Activated CD4-positive, CD25-positive, alpha-beta regulatory T cell treated with anti-CD3 and anti-CD28 coated beads, Interleukin-2, amount 50 U/mL, for 24 hours (primary cell): ENCODE results near the gene ATG2A.

Experiments
- ATAC-seq, 2 donors: fragments of 150-1000 bp; cut with Tn5 transposase; one replicate each; pipeline ENCODE4 v1.10.0; 2021; ENCODE audit warnings: mild to moderate bottlenecking in 1 of 2, moderate library complexity in 1 of 2

The ATG2A gene

DNA sequence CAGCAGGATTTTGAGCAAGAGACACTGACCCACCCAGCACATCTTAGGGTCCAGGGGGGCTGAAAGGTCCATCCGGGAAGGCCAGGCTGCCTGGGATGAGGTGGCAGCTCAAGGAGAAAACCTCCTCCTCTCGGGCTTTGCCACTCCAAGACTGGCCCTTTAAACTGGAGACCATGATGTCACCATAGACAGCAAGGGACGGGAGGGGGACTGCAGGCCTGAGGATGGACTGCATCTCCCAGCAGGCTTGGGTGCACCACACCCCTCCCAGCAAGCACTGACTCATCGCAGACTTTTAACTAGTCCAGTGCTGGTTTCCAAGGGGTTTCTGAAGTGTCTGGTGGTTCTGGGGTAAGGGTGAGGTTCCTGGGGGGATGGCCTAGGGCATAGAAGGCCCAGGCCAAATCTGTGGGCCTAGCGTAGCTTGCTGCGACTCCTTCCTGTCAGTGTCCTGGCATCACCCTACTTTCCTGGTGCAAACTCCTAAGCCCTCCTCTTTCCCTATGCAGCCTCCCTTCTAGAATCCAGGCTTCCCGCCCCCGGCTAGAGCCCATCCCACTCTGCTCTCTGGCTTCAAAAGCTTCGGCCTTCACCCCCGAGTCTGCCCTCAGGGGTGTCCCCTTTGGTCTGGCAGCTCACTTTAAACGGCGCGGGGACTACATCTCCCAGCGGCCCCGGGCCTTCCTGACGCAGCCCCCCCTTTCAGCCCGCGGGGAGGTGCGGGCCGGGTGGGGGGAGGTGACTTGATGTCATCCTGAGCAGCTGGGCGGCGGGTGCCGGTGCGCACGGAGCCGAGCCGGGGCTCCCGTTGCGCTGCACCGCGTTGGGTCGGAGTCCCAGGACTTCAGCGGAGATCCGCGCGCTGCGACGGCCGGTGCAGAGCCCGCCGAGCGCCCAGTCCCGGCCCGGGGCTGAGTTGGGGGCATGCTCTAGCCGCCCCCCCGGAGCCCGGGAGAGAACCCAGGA is 7.2 kb upstream of the ATG2A start, which contains the start of gene PPP2R5B:
Gene PPP2R5B (plus strand): TSS at position 746 of the 966 bp plus-strand sequence. CDS start 1,046 bp downstream, outside the sequence.
- peak; percentile 96 to 97 for ATAC-seq

DNA sequence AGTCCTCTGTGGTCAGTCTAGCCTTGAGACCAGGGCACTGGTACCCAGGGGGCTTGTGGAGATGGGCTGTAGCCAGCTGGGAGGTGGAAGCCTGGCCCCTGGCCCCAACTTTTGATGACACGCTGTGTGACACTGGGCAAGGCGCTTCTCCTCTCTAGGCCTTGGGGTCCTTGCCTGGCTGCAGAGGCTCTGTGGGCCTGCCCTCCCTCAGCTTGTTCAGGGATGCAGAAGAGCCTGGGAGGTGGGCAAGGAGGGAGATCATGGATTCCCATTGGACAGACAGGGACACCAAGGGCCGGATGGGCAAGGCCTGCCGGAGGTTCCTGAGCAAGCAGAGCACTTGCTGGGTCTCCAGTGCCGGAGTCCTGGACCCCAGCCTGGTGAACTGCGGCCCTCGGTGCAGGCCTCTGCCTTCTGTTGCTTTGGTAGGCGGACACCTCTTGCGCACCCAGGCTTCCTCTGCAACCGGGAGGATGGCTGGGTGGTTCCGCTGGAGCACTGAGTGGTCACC is 6.2 kb upstream of the ATG2A start:
- no peak for ATAC-seq

DNA sequence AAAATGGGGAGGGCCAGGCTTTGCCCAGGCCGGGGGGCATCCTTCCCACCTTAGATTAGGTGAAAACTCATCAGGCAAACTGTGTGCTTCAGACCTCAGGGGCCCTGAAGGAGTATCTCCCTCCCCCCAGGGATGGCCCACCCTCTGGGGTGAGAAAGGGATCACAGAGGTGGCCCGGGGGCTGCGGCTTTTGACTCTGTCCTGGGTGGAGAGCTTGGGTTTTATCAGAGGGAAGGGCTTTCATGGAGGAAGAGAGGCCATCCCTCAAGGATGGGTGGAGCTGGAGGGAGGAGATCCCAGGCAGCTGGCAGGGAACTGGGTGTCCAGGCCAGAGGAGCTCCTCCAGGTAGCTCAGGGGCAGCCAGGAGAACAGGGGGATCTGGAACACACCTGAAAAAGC is 4.4 kb upstream of the ATG2A start:
- no peak for ATAC-seq

DNA sequence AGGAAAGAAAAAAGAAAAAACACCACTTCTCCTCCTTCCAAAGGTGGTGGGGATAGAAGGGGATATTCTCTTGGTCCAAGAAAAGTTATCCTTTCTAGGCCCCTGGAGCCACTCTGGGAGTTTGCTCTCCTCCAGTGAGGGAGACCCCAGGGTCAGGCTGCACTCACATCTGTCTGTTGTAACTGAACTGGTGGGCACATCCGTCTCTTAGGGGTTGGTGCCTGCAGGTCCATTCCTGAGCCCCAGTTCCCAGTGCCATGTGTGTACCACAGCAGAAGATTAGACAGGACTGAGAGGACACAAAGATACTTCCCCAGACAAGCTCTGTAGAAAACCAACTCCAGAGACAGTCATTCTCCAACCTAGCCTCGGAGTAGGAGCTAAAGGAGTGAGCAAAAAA is 3.1 kb upstream of the ATG2A start:
- ATAC-seq, result no peak

DNA sequence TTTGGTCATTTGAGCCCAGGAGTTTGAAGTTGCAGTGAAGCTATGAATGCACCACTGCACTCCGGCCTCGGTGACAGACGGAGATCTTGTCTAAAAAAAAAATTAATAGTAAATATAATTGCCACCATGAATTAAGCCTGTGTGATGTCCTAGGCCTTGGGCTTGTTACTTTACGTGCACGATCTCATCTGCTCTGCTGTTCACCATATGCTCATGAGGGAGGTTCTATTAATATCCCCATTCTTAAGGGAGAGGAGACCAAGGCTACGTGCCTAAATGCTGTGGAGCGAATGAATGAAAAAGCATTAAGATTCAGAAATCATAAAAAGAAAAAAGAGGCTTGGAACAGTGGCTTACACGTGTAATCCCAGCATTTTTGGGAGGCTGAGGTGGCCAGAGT is 2.6 kb upstream of the ATG2A start:
- ATAC-seq, result no peak

DNA sequence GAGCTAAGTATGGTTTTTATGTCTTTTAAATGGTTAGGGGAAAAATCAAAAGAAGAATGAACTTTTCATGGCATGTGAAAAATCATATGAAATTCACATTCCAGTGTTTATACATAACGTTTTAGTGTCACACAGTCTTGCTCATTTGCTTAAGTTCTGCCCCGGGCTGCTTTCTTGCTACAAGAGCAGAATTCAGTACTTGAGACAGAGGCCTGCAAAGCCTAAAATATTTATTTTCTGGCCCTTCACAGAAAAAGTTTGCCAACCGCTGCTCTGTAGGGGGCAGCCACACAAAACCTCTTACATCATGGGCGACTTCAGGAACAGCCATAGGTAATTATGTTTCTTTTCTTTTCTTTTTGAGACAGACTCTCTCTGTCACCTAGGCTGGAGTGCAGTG is 1.0 kb upstream of the ATG2A start:
- ATAC-seq, result no peak

DNA sequence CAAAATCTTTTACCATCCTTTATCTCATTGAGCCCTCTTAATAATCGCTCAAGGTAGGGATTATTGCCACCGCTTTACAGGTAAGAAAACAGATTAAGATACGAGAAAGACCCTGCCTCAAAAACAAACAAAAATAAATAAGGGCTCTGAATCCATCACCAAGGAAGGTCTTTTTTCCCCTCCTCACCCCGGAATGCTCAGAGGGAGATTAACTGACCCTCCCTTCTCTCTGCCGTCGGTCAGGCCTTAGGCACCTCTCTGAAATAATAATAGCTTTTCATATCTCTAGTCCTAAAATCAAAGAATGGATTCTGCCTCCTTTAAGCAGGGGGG is 620 bp upstream of the ATG2A start:
- no peak for ATAC-seq

DNA sequence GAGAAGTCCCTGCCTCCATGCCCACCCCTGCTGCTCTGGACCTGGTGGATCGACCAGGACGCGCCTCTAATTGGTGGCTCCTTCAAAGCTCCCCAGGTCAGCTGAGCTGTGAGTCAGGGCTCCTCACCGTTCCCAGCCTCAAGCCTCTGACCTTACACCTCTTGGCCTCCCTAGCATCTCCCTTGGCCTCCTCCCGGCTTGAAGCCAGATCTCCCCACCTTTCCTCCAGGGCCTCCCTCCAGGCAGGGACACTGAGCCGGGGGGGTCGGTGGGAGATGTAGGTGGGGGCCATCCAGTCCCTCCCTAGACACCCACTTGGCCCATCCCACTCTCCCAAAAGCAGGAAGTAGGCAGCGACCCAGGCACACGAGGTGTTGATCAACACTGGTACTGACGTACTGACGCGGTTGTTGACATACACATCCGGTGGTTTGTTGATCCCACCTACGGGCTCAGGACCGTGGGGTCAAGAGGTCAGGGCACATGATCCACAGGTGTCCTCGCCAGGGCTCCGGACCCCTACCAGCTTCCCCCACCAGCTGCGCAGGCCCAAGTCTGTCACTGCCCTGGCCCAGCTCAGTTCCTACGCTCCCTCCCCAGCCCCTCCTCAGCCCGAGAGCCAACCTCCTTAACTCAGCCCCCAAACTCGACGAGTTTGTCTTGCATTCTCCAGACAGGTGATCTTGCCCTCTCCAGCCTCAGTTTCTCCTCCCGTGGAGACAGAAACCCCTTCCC is 802 bp downstream of the ATG2A start:
- ATAC-seq, result no peak

DNA sequence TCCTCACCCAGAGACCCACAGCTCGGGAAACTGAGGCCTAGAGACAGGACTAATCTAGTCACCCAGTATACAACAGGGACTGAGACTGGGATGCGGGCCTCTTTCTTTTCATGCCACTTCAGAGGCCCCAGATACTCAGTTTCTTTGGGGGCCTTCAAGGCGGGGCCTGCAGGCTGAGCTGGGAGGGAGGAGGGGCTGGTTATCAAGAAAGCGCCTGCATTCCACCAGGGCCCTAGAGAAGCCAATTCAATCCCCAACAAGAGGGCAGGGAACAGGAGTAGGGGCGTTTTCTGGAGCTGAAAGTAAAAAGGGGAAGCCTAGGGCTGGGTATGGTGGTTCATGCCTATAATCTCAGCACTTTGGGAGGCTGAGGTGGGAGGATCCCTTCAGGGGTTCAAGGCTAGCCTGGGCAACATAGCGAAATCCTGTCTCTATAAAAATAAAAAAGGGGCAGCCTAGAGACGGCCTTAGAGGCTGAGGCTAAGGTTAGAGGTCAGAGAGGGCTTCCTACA is 1.6 kb downstream of the ATG2A start:
- no peak for ATAC-seq

DNA sequence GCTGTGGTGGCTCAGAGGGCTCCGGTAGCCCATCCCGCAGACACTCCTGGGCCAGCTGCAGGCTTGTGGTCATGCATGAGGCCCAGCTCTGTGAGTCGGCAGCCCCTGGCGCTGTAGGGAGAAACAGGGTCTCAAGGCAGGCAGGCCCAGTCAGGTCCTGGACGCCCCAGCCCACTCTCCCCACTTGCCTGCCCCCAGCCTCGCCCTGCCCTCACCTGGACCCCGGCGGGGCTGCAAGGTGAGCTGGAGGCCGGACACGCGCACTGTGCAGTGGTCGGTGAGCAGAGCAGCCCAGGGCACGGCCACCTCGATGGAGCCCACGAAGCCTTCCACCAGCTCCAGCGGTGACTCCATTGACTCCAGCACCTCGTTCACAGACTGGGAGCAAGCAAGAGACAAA is 2.9 kb downstream of the ATG2A start:
- no peak for ATAC-seq

DNA sequence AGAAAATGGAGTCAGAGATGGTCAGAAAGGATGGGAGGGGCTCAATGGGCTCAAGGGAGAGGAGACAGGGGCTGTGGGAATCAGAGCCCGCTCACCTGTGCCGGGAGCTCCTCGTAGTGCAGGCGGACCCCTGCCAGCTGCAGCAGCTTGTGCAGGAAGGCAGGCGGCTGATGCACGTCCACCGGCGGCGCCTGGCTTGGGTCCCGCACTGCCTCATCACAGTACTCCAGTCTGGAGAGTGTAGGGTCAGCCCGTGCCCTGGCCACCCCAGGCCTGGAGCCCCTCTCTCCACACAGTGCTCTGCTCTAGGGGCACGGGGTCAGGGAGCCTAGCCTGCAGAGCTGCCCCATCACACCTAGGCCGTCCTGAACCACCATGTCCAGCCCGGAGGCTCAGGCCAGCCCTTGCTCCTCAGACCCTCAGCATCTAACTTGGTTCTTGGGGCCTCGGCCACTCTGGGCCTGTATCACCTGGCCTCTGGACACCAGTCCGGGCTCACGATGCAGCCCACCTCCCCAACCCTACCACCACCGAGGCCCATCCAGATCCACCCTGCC is 3.8 kb downstream of the ATG2A start:
- ATAC-seq, result no peak

DNA sequence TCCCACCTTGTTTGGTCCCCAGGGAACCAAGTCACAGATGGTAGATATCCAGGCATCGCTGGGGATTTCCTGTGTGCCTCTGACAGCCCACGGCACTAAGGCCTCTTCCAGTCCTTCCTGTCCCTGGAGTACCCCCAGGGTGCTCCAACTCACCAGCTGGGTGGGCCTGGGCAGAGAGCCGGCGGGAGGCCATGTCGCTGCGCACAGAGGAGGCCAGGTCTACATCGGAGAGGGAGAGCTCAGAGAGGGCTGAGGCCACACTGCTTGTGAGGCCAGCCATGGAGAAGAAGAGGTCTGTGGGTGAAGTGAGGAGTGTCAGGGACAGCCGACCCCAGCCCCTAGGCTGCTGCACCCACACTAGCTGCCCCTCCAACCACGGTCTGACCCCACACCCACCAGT is 5.3 kb downstream of the ATG2A start:
- ATAC-seq, result no peak

DNA sequence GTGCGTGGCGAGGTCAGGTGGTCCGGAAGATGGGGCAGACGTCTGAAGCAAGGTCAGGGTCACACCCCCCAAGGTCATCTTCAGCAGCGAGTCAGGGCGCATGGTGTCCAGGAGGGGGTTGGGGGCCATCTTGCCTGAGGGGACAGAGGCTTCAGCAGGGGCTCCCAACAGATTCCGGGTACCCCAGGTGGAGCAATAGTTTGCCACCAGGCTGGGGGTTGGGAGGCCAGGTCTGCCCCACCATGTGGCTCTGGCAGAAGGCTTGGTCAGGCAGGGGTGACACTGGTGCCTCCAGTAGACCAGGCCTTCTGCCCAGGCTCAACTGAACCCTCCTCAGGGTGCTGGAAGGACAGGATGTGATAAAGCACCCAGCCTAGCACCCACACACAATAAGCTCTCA is 5.9 kb downstream of the ATG2A start:
- no peak for ATAC-seq

DNA sequence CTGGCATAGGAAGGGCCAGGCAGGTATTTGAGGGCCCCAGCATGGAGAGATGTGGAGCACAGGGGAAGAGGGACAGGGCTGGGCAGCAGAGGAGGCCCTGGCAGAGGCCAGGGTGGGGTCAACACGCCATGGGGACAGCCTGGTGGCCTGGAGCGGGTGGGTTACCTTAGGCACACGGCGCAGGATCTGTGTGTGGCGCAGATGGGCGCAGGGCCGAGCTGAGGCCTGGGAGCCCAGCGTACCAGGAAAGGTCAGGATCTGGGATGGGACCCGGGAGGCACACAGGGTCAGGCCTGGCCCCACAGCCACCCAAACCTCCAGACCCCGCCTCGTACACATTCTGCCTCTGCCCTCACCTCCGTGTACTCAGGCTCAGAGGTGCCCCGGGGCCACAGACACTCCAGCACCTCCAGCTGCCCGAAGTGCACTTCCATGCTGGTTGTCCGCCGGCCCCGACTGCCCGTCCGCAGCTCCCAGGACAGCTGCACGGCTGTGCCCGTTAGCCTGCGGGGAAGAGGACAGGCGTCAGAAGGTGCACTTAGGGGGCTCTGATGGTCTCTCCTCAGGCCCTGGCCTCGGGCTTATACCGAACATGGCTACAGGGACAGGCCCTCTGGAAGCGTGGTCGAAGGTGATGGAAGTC is 6.4 kb downstream of the ATG2A start:
- no peak for ATAC-seq

DNA sequence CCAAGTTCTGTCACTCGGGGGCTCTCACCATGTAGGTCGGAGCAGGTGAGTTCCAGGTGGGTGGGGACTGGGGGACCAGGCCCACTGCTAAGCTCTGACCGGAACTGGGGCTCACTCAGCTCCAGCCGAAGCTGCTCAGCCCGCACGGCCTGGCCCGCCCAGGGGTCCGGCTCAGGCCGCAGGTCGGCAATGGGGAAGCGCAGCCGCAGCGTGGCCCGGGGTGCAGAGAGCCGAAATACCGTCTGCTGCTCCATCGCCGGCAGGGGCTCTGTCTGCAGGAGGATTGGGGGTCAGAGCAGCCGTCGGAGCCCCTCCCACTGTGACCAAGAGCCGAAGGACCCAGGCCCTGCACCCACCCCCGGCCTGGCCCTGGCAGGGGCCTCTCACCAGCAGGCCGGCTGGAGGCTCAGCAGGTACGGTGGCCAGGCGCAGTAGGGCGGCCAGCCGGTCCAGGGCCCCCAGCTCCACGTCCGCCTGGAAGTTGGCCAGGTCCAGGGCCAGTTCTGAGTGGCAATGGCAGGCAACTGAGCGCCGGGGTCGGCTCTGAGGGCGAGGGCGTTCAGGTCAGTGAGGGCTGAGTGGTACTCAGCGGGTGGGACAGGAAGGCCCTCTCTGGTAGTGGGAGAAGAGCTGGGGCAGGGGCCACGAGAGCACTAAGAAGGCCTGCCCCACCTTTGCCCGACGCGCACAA is 7.2 kb downstream of the ATG2A start:
- no peak for ATAC-seq

DNA sequence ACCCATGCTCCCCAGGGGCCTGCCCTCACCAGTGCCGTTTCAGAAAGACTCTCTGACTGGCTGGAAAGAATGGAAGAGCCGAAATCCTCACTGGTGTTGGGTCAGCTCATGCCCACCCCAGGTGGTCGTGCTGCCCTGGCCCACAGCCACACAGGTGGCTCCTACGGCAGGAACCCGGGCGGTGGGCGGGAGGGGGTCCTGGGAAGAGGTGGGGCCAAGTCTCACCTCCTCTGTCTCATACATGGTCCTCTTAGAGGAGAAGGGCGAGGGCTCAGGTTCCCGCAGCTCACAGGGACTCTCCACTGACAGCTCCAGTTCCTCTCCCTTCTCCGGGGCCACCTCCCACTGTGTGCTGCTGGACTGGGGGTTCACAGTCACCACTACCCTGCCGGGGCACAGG is 8.2 kb downstream of the ATG2A start:
- no peak for ATAC-seq

DNA sequence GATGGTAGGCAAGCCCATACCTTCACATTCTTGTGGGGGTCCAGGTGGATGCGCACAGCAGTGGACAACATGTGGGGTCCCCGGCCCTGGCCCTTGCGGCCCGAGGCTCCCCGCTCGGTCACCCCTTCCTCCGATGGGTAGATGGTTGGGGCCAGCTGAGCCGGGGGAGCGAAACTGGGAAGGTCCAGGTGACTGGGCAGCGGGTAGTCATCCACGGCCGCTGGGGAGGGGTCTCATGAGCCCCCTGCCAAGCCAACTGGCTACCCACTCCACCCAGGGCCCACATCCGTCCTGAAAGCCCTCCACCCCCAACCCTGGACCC is 10.7 kb downstream of the ATG2A start:
- no peak for ATAC-seq

DNA sequence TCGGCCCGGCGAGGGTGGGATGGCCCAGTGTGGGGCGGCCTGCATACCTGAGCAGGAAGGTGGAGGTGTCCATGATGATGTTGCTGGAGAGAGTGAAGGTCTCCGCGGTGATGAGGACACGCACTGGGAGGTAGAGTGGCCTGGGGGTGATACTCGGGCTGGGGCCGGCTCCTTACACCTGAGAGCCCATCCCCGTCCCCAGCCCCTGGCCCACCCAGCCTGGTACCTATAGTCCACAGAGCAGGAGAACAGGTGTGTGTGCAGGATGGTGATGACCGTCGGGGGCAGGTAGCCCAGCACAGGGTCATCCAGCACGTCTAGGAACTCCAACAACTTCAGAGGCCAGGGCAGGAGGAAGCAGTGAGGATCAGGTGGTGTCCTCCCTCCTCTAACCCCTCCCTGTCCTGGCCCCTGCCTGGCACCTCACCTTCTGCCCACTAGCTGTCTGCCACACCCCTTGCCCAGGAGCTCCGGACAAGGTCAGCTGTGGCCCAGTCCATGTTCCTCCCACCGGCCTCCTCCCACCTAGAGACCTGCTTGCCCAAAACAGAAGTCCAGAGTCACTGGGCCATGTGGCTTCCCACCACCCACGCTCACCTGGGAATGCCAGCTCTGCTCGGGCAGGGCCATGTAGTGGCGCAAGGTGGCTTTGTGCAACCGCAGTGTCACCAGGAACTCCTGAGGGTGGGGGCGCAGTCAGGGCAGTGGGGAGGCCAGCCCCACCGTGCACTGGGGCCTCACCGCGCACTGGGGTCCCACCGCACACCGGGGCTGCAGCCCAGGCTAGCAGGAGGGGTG is 11.3 kb downstream of the ATG2A start:
- ATAC-seq, result no peak

DNA sequence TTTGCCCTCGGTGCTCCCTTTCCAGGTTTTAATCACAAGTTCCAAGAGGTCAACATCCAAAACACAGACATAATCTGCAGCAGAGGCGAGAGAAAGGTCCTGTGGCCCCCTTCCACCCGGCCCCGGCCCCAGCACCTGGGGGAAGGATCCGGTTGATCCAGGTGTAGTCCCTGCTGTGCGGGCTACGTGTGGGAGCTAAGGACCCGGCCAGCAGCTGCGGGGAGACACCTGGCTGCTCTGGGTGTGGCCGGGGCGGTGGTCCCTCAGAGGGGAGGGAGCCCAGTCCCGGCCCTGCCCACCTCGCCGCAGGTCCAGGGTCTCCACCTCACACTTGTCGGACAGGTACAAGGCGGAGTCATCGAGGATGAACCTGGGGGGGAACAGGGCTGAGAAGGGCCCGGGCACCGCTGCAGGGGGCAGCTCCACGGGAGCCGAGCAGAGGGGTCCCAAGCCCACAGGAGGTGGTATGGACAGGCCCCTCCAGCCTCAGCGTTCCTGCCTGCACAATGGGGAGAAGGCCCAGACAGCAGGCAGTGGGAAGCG is 13.6 kb downstream of the ATG2A start:
- ATAC-seq, result no peak

DNA sequence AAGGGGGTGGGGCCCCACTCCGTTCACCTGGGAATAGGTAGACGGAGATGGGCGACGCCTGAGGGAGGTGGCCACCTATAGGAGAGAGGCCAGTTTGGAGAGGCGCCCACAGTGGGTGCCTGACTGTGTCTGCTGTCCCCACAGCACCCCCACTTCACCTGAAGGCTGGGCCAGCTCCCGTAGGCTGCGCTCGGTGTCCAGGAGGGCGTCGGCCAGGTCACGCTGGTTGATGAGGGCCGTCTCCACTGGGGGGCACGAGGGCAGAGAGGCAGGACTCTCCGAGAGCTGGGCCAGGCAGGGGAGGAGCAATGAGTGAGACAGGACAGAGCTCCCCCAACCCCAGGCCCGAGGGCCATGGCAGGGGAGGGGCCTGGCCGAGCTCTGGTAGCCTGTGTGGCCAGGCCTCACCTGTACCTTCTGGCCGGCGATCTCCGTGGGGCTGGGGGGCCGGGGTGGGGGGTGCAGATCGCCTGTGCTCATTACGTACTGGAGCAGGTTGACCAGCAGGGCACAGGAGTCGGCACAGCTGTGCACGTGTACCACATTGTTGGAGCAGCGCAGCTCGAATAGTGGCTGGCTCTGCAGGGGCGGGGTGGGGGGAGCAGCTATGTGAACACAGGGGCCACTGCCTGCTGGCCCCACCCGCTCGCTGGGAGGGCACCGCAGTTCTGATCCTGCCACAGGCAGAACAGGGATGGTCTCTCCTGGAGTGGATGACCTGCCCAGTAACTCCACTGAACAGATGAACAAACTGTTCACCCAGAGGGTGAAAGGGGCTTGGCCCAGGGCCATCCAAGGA is 14.7 kb downstream of the ATG2A start:
- ATAC-seq, result no peak
